ENCODE measurements around the gene KEL.

Gene KEL

GRCh38 chr7:142962991-142963390, 828 bp upstream of the KEL start:
- Histone ChIP-seq H2AK5ac (ENCODE audit: low read depth, low read length) (no peak overlapping the region), H3K9me3 (replicated peaks in 1 of 2; ENCODE audit: control insufficient read depth in 2 of 2, insufficient read depth in 1 of 2, low read depth in 1 of 2, low read length in 2 of 2) (no peaks in the 10 kb centered on the region), H4K91ac (ENCODE audit: low read depth, low read length, poor library complexity) (no peak overlapping the region), H3K9ac (ENCODE audit: low read depth, low read length, poor library complexity) (no peak overlapping the region), H4K8ac (ENCODE audit: low read depth, low read length) (no peak overlapping the region), H3K4me1 (ENCODE audit: control insufficient read depth in 2 of 2, insufficient read depth in 1 of 2, low read depth in 1 of 2, low read length in 2 of 2) (peaks cover 0 to 11% of the 10 kb centered on the region in 2 donors), H3K79me1 (ENCODE audit: low read depth, low read length) (no peaks in the 10 kb centered on the region), H2BK120ac (ENCODE audit: low read depth, low read length) (no peak overlapping the region), H3K27ac (replicated peaks; ENCODE audit: low read length) (no peak overlapping the region), H3K27me3 (ENCODE audit: control insufficient read depth in 3 of 3, insufficient read depth in 3 of 3, low read depth in 1 of 3, low read length in 3 of 3) (no peaks in the 10 kb centered on the region), H2AFZ (ENCODE audit: low read length) (no peak overlapping the region), H2BK12ac (ENCODE audit: low read length) (no peak overlapping the region), H3K4me3 (ENCODE audit: low read length in 2 of 2) (no peak overlapping the region), H2BK15ac (ENCODE audit: low read length) (no peak overlapping the region), H3K4ac (ENCODE audit: low read length) (no peak overlapping the region), H3K18ac (ENCODE audit: low read length) (no peak overlapping the region), H2BK5ac (ENCODE audit: low read length) (no peak overlapping the region), H3K23ac (ENCODE audit: low read depth, low read length, poor library complexity) (no peak overlapping the region), H3K36me3 (replicated peaks in 1 of 2; ENCODE audit: control insufficient read depth in 2 of 2, insufficient read depth in 2 of 2, low read length in 2 of 2) (no peaks in the 10 kb centered on the region), H3K4me2 (ENCODE audit: insufficient read depth, low read length, poor library complexity, severe bottlenecking) (no peak overlapping the region), H3K14ac (ENCODE audit: low read length) (no peak overlapping the region)
- no CpG with 5 or more reads among the region's 1 CpG for WGBS, 2 donors (ENCODE audit: extremely low coverage in 2 of 2, insufficient read length in 2 of 2, insufficient replicate concordance in 1 of 2)
- no peak for DNase-seq (ENCODE audit: low spot score)

GRCh38 chr7:142961595-142961972, 579 bp downstream of the KEL start:
- DNase-seq (ENCODE audit: low spot score) = no peak
- H3K18ac ChIP-seq (ENCODE audit: low read length) = peak overlapping the region; percentile 5
- H4K91ac ChIP-seq (ENCODE audit: low read depth, low read length, poor library complexity) = no peak overlapping the region
- no peak overlapping the region for H3K4me2 ChIP-seq (ENCODE audit: insufficient read depth, low read length, poor library complexity, severe bottlenecking)
- no peak overlapping the region for H2BK120ac ChIP-seq (ENCODE audit: low read depth, low read length)
- no peak overlapping the region for H2BK5ac ChIP-seq (ENCODE audit: low read length)
- no peaks in the 10 kb centered on the region for H3K36me3 ChIP-seq (replicated peaks in 1 of 2; ENCODE audit: control insufficient read depth in 2 of 2, insufficient read depth in 2 of 2, low read length in 2 of 2)
- H3K9ac ChIP-seq (ENCODE audit: low read depth, low read length, poor library complexity) = no peak overlapping the region
- no peak overlapping the region for H2BK15ac ChIP-seq (ENCODE audit: low read length)
- no peak overlapping the region for H3K4me3 ChIP-seq (ENCODE audit: low read length in 2 of 2)
- H3K4ac ChIP-seq (ENCODE audit: low read length) = no peak overlapping the region
- peaks cover 0 to 13% of the 10 kb centered on the region in 2 donors for H3K4me1 ChIP-seq (ENCODE audit: control insufficient read depth in 2 of 2, insufficient read depth in 1 of 2, low read depth in 1 of 2, low read length in 2 of 2)
- H2AK5ac ChIP-seq (ENCODE audit: low read depth, low read length) = no peak overlapping the region
- H3K27me3 ChIP-seq (ENCODE audit: control insufficient read depth in 3 of 3, insufficient read depth in 3 of 3, low read depth in 1 of 3, low read length in 3 of 3) = no peaks in the 10 kb centered on the region
- no peak overlapping the region for H2BK12ac ChIP-seq (ENCODE audit: low read length)
- no peak overlapping the region for H2AFZ ChIP-seq (ENCODE audit: low read length)
- H3K14ac ChIP-seq (ENCODE audit: low read length) = no peak overlapping the region
- no CpG with 5 or more reads among the region's 4 CpGs for WGBS, 2 donors (ENCODE audit: extremely low coverage in 2 of 2, insufficient read length in 2 of 2, insufficient replicate concordance in 1 of 2)
- H3K27ac ChIP-seq (replicated peaks; ENCODE audit: low read length) = no peak overlapping the region
- H3K9me3 ChIP-seq (replicated peaks in 1 of 2; ENCODE audit: control insufficient read depth in 2 of 2, insufficient read depth in 1 of 2, low read depth in 1 of 2, low read length in 2 of 2) = no peaks in the 10 kb centered on the region
- H3K23ac ChIP-seq (ENCODE audit: low read depth, low read length, poor library complexity) = no peak overlapping the region
- no peaks in the 10 kb centered on the region for H3K79me1 ChIP-seq (ENCODE audit: low read depth, low read length)
- H4K8ac ChIP-seq (ENCODE audit: low read depth, low read length) = no peak overlapping the region

- Histone ChIP-seq H2BK5ac (ENCODE audit: low read length) (no peak overlapping the region), H3K79me1 (ENCODE audit: low read depth, low read length) (no peaks in the 10 kb centered on the region), H3K4me1 (ENCODE audit: control insufficient read depth in 2 of 2, insufficient read depth in 1 of 2, low read depth in 1 of 2, low read length in 2 of 2) (peaks cover 0 to 13% of the 10 kb centered on the region in 2 donors), H3K4ac (ENCODE audit: low read length) (no peak overlapping the region), H2AFZ (ENCODE audit: low read length) (no peak overlapping the region), H3K14ac (ENCODE audit: low read length) (no peak overlapping the region), H3K4me3 (ENCODE audit: low read length in 2 of 2) (no peak overlapping the region), H3K36me3 (replicated peaks in 1 of 2; ENCODE audit: control insufficient read depth in 2 of 2, insufficient read depth in 2 of 2, low read length in 2 of 2) (no peaks in the 10 kb centered on the region), H3K27ac (replicated peaks; ENCODE audit: low read length) (no peak overlapping the region), H3K4me2 (ENCODE audit: insufficient read depth, low read length, poor library complexity, severe bottlenecking) (no peak overlapping the region), H3K23ac (ENCODE audit: low read depth, low read length, poor library complexity) (no peak overlapping the region), H3K18ac (ENCODE audit: low read length) (no peak overlapping the region), H4K91ac (ENCODE audit: low read depth, low read length, poor library complexity) (no peak overlapping the region), H3K27me3 (ENCODE audit: control insufficient read depth in 3 of 3, insufficient read depth in 3 of 3, low read depth in 1 of 3, low read length in 3 of 3) (no peaks in the 10 kb centered on the region), H3K9me3 (replicated peaks in 1 of 2; ENCODE audit: control insufficient read depth in 2 of 2, insufficient read depth in 1 of 2, low read depth in 1 of 2, low read length in 2 of 2) (no peaks in the 10 kb centered on the region), H2BK120ac (ENCODE audit: low read depth, low read length) (no peak overlapping the region), H2BK15ac (ENCODE audit: low read length) (no peak overlapping the region), H4K8ac (ENCODE audit: low read depth, low read length) (no peak overlapping the region), H2AK5ac (ENCODE audit: low read depth, low read length) (no peak overlapping the region), H2BK12ac (ENCODE audit: low read length) (no peak overlapping the region), H3K9ac (ENCODE audit: low read depth, low read length, poor library complexity) (no peak overlapping the region)
- WGBS, 2 donors (ENCODE audit: extremely low coverage in 2 of 2, insufficient read length in 2 of 2, insufficient replicate concordance in 1 of 2) = no CpG with 5 or more reads among the region's 5 CpGs
- DNase-seq (ENCODE audit: low spot score) = no peak
These were observed 1.1 kb downstream of the KEL start for GRCh38 chr7:142960955-142961512.

- Histone ChIP-seq H3K4ac (ENCODE audit: low read length) (no peak overlapping the region), H2BK5ac (ENCODE audit: low read length) (no peak overlapping the region), H3K79me1 (ENCODE audit: low read depth, low read length) (no peaks in the 10 kb centered on the region), H3K23ac (ENCODE audit: low read depth, low read length, poor library complexity) (no peak overlapping the region), H3K9ac (ENCODE audit: low read depth, low read length, poor library complexity) (no peak overlapping the region), H2AK5ac (ENCODE audit: low read depth, low read length) (no peak overlapping the region), H3K18ac (ENCODE audit: low read length) (no peak overlapping the region), H3K27ac (replicated peaks; ENCODE audit: low read length) (no peak overlapping the region), H3K4me2 (ENCODE audit: insufficient read depth, low read length, poor library complexity, severe bottlenecking) (no peak overlapping the region), H2BK12ac (ENCODE audit: low read length) (no peak overlapping the region), H2BK120ac (ENCODE audit: low read depth, low read length) (no peak overlapping the region), H2BK15ac (ENCODE audit: low read length) (no peak overlapping the region), H3K9me3 (replicated peaks in 1 of 2; ENCODE audit: control insufficient read depth in 2 of 2, insufficient read depth in 1 of 2, low read depth in 1 of 2, low read length in 2 of 2) (peaks cover 0 to 4% of the 10 kb centered on the region in 2 donors), H4K91ac (ENCODE audit: low read depth, low read length, poor library complexity) (no peak overlapping the region), H3K4me1 (ENCODE audit: control insufficient read depth in 2 of 2, insufficient read depth in 1 of 2, low read depth in 1 of 2, low read length in 2 of 2) (peaks cover 0 to 13% of the 10 kb centered on the region in 2 donors), H4K8ac (ENCODE audit: low read depth, low read length) (no peak overlapping the region), H3K36me3 (replicated peaks in 1 of 2; ENCODE audit: control insufficient read depth in 2 of 2, insufficient read depth in 2 of 2, low read length in 2 of 2) (no peaks in the 10 kb centered on the region), H3K4me3 (ENCODE audit: low read length in 2 of 2) (no peak overlapping the region), H3K27me3 (ENCODE audit: control insufficient read depth in 3 of 3, insufficient read depth in 3 of 3, low read depth in 1 of 3, low read length in 3 of 3) (no peaks in the 10 kb centered on the region), H2AFZ (ENCODE audit: low read length) (no peak overlapping the region), H3K14ac (ENCODE audit: low read length) (no peak overlapping the region)
- no peak for DNase-seq (ENCODE audit: low spot score)
These were observed 3.0 kb downstream of the KEL start for GRCh38 chr7:142959202-142959601.
